HepG2 (cell line): ENCODE data around the gene PLXNC1. TPM values are rescaled to one million over a fixed set of nuclear protein-coding genes. Genes with fewer than 3 reads are reported as not detected.

ENCODE experiments used
- CHD2 ChIP-seq: IDR thresholded peaks from 2 replicates; pipeline ENCODE4 v1.6.1; 2011; ENCODE audit warnings: low read depth, low read length, improper control_type of control experiment
- DPF2 ChIP-seq: sonication (generic); formaldehyde crosslinking; IDR thresholded peaks from 2 replicates; pipeline ENCODE4 v1.4.0; 2020; ENCODE audit warnings: mild to moderate bottlenecking, low read depth, missing genetic modification reagents, borderline replicate concordance
- MAFF ChIP-seq: IDR thresholded peaks from 2 replicates; pipeline ENCODE4 v1.6.1; 2011; ENCODE audit warnings: low read depth, low read length, improper control_type of control experiment
- MATR3 ChIP-seq: sonication (generic); formaldehyde crosslinking; IDR thresholded peaks from 2 replicates; pipeline ENCODE4 v1.4.0; 2020; ENCODE audit warnings: missing genetic modification reagents
- NCOA1 ChIP-seq: sonication (generic); formaldehyde crosslinking; IDR thresholded peaks from 2 replicates; pipeline ENCODE4 v1.9.0; 2021; ENCODE audit warnings: missing genetic modification reagents
- NFE2L1 ChIP-seq: sonication (generic); formaldehyde crosslinking; IDR thresholded peaks from 2 replicates; pipeline ENCODE4 v1.4.0; 2020; ENCODE audit warnings: missing genetic modification reagents, mild to moderate bottlenecking, borderline replicate concordance
- PPARG ChIP-seq: conservative IDR thresholded peaks from 2 replicates; pipeline ENCODE4 v1.6.1; 2016; ENCODE audit warnings: missing biosample characterization, missing genetic modification reagents
- PRDM10 ChIP-seq: sonication (generic); formaldehyde crosslinking; IDR thresholded peaks from 2 replicates; pipeline ENCODE4 v1.4.0; 2020; ENCODE audit warnings: low read depth, missing genetic modification reagents
- PRDM4 ChIP-seq: sonication (generic); formaldehyde crosslinking; IDR thresholded peaks from 2 replicates; pipeline ENCODE4 v1.9.0; 2021; ENCODE audit warnings: missing genetic modification reagents, borderline replicate concordance
- PRMT3 ChIP-seq: sonication (generic); formaldehyde crosslinking; IDR thresholded peaks from 2 replicates; pipeline ENCODE4 v1.8.1; 2022; ENCODE audit warnings: low read depth, mild to moderate bottlenecking, moderate library complexity, missing genetic modification reagents, borderline replicate concordance
- RFXAP ChIP-seq: sonication (generic); formaldehyde crosslinking; IDR thresholded peaks from 2 replicates; pipeline ENCODE4 v1.4.0; 2020; ENCODE audit warnings: missing genetic modification reagents, borderline replicate concordance
- SP4 ChIP-seq: sonication (generic); formaldehyde crosslinking; IDR thresholded peaks from 2 replicates; pipeline ENCODE4 v1.8.1; 2023; ENCODE audit warnings: mild to moderate bottlenecking, missing genetic modification reagents
- TCF7L2 ChIP-seq: IDR thresholded peaks from 2 replicates; pipeline ENCODE4 v1.6.1; 2011; ENCODE audit warnings: mild to moderate bottlenecking, low read depth, low read length, moderate library complexity
- TFDP1 ChIP-seq: IDR thresholded peaks from 2 replicates; pipeline ENCODE4 v1.6.1; 2016; ENCODE audit warnings: missing compliant biosample characterization, missing genetic modification reagents, borderline replicate concordance
- THAP8 ChIP-seq: sonication (generic); formaldehyde crosslinking; IDR thresholded peaks from 2 replicates; pipeline ENCODE4 v1.5.1; 2020; ENCODE audit warnings: missing genetic modification reagents, mild to moderate bottlenecking, borderline replicate concordance
- U2AF1 ChIP-seq: fragments of 200-400 bp; formaldehyde crosslinking; optimal IDR thresholded peaks from 2 replicates; pipeline ENCODE3; 2017; ENCODE audit warnings: mild to moderate bottlenecking, low read depth, low read length
- ZNF296 ChIP-seq: sonication (generic); formaldehyde crosslinking; conservative IDR thresholded peaks from 2 replicates; pipeline ENCODE4 v1.5.0; 2020; ENCODE audit warnings: mild to moderate bottlenecking, missing genetic modification reagents
- ZNF441 ChIP-seq: sonication (generic); formaldehyde crosslinking; IDR thresholded peaks from 2 replicates; pipeline ENCODE4 v1.7.0; 2021; ENCODE audit warnings: missing genetic modification reagents, borderline replicate concordance
- ZNF530 ChIP-seq: sonication (generic); formaldehyde crosslinking; IDR thresholded peaks from 2 replicates; pipeline ENCODE4 v1.5.0; 2020; ENCODE audit warnings: low read depth, mild to moderate bottlenecking, missing genetic modification reagents
- ZNF747 ChIP-seq: sonication (generic); formaldehyde crosslinking; IDR thresholded peaks from 2 replicates; pipeline ENCODE4 v1.8.1; 2023; ENCODE audit warnings: missing genetic modification reagents, mild to moderate bottlenecking, borderline replicate concordance
- ZNF816 ChIP-seq: sonication (generic); formaldehyde crosslinking; IDR thresholded peaks from 2 replicates; pipeline ENCODE4 v1.8.0; 2022; ENCODE audit warnings: missing genetic modification reagents, mild to moderate bottlenecking, borderline replicate concordance
- ZSCAN22 ChIP-seq: sonication (generic); formaldehyde crosslinking; IDR thresholded peaks from 2 replicates; pipeline ENCODE4 v1.4.0; 2020; ENCODE audit warnings: mild to moderate bottlenecking, missing genetic modification reagents
- polyA plus RNA-seq, 8 experiments: library from polyadenylated mRNA; depleted of rRNA in 3 of 8; stranded (reverse) in 7 of 8; unstranded in 1 of 8; fragments of >200 nt; fragmentation: Illumina TruSeq in 4 of 8; extraction: Trizol in 4 of 8; gene quantifications; 2 replicates each; pipeline versions ENCODE4 v1.2.1 to v1.2.3, GENCODE V29; 2011 to 2016; ENCODE audit warnings: low read depth in 4 of 8, missing spikeins in 1 of 8, mixed read lengths in 1 of 8; ENCODE audit not compliant: insufficient read depth in 1 of 8
- total RNA-seq, 5 experiments: library from RNA; depleted of rRNA; stranded (reverse); fragments of >200 nt; fragmentation: Illumina TruSeq; extraction: Trizol; gene quantifications; 2 replicates each; pipeline ENCODE4 v1.2.3, GENCODE V29; 2016; ENCODE audit warnings: low read depth in 1 of 5

Gene PLXNC1
- total and polyA plus RNA-seq, 2 of the 13 experiments (the other 11 are each of a cell fraction or from before 2014, with no cell fraction given), result 6.6 to 11.2 TPM

GRCh38 chr12:94172973-94173372, 24.6 kb downstream of the PLXNC1 start (continued):
- TF ChIP-seq PRDM4 (no peak), NFE2L1 (CRISPR knock-in tag) (no peak), TCF7L2 (no peak), SP4 (no peak), DPF2 (CRISPR knock-in tag) (peak; percentile 50; the same call in 1 of the 2 replicates), THAP8 (CRISPR knock-in tag) (no peak), MAFF (peak; percentile 81), PRDM10 (no peak), MATR3 (CRISPR knock-in tag) (no peak), ZNF816 (no peak), NCOA1 (CRISPR knock-in tag) (no peak), ZNF747 (CRISPR knock-in tag) (no peak), RFXAP (CRISPR knock-in tag) (no peak), ZNF530 (CRISPR knock-in tag) (no peak), ZNF296 (no peak), TFDP1 (CRISPR knock-in tag) (peak; percentile 51; the same call in 1 of the 2 replicates), ZNF441 (no peak), PRMT3 (CRISPR knock-in tag) (no peak), U2AF1 (no peak), PPARG (CRISPR knock-in tag) (no peak), CHD2 (no peak), ZSCAN22 (CRISPR knock-in tag) (no peak)
